SW 1271 (cell line): ENCODE data around the gene ABCA1.

Source experiments
- DNase-seq, 2 experiments: peaks; one replicate each; lab custom pipeline; 2025; lab: John Stamatoyannopoulos, UW

The ABCA1 gene

GRCh38 chr9:104800068-104800785 is 127.7 kb downstream of the ABCA1 start:
- no peak for DNase-seq

- no peak for DNase-seq
These were observed 129.6 kb downstream of the ABCA1 start for GRCh38 chr9:104798209-104798995.

GRCh38 chr9:104795857-104796256 is 132.1 kb downstream of the ABCA1 start:
- no peak for DNase-seq

- no peak for DNase-seq
These were observed 132.9 kb downstream of the ABCA1 start for GRCh38 chr9:104795082-104795481.

GRCh38 chr9:104794070-104794469 is 133.9 kb downstream of the ABCA1 start:
- no peak for DNase-seq

GRCh38 chr9:104788251-104788650 is 139.7 kb downstream of the ABCA1 start:
- no peak for DNase-seq

GRCh38 chr9:104787306-104788015 is 140.5 kb downstream of the ABCA1 start:
- DNase-seq, result no peak

GRCh38 chr9:104786293-104786692 is 141.7 kb downstream of the ABCA1 start:
- no peak for DNase-seq

- DNase-seq, result no peak
These were observed 143.9 kb downstream of the ABCA1 start for GRCh38 chr9:104784098-104784497.

- no peak for DNase-seq
These were observed 144.4 kb downstream of the ABCA1 start for GRCh38 chr9:104783588-104783987.

GRCh38 chr9:104780796-104781395 is 147.1 kb downstream of the ABCA1 start:
- DNase-seq, result peak in 1 of 2 experiments; percentile 52

- no peak for DNase-seq
These were observed 147.9 kb downstream of the ABCA1 start for GRCh38 chr9:104779946-104780535.

- DNase-seq, result no peak
These were observed 148.6 kb downstream of the ABCA1 start for GRCh38 chr9:104779334-104779733.

GRCh38 chr9:104778802-104779201 is 149.2 kb downstream of the ABCA1 start:
- DNase-seq, result no peak

- no peak for DNase-seq
These were observed 151.2 kb downstream of the ABCA1 start for GRCh38 chr9:104776797-104777196.

- DNase-seq, result no peak
These were observed 152.0 kb downstream of the ABCA1 start for GRCh38 chr9:104775976-104776375.

GRCh38 chr9:104775574-104775936 is 152.4 kb downstream of the ABCA1 start:
- DNase-seq, result no peak

GRCh38 chr9:104774831-104775573 is 153.0 kb downstream of the ABCA1 start:
- no peak for DNase-seq

GRCh38 chr9:104774132-104774531 is 153.8 kb downstream of the ABCA1 start:
- DNase-seq, result no peak

- DNase-seq, result no peak
These were observed 155.0 kb downstream of the ABCA1 start for GRCh38 chr9:104772714-104773510.
